Measurements from ENCODE around the gene CHD2. TPM values are rescaled to one million over a fixed set of nuclear protein-coding genes. Genes with fewer than 3 reads are reported as not detected.

Gene CHD2
- total and polyA plus RNA-seq, 2 experiments from 2014 or later, result 36.5 to 39.0 TPM

DNA sequence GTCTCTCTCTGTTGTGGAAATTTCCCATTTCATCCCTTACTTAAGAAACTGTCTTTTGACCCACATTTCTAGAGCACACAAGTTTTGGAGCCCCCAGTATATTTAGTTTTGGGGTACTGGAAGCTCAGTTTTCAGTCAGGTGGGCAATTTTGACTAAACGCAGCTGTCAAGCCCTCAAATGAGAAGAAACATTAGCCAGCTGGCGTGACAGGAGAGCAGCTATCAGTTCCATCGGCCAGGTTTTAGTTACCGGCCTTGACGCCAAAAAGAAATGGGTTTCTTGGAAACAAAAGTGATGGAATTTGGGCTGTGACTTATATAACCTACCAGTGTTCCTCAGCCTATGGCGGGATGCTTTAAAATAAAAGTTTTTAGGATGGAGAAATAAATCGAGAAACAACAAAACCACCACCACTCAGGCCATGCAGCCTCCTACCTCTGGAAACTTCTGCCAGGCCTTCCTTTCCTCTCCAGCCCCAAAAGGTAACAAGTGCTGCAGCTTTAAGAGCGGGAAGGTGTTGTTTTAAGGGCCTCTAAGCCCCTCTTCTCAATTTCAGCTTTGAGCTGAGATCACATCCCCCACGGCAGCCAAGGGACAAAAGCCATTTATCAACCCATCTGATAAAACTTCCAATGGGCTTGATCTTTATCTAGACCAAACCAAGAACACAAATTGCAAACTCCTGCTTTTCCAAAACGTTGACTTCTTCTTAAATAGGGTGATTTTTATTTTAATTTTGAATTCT lies 170.6 kb downstream of the CHD2 start:
- WGBS, 2 experiments (ENCODE audit: low coverage in 1 of 2, low lambda C conversion rate in 2 of 2, missing lambda C conversion rate in 2 of 2), result 65 to 69% methylated on average over 10 of the region's 10 CpGs
- in situ Hi-C loops (cut with MboI), result no loop called here

GRCh38 chr15:93071469-93071936 lies 171.4 kb downstream of the CHD2 start:
- TF ChIP-seq EZH2 (IDR thresholded peaks at IDR 0.05; ENCODE audit: insufficient read depth, poor library complexity, severe bottlenecking), result no peak
- no peak for TF ChIP-seq EZH2phosphoT487 (IDR thresholded peaks at IDR 0.05; ENCODE audit: insufficient read depth, low read depth)
- Histone ChIP-seq H3K4me3 (peak overlapping the region; percentile 69), H3K4me2 (ENCODE audit: unreplicated experiment) (peak overlapping the region; percentile 84), H3K27me3 (replicated peaks; ENCODE audit: insufficient read depth) (peaks cover 21% of the 10 kb centered on the region), H3K27ac (no peak overlapping the region), H2AFZ (peak overlapping the region; percentile 82), H3K79me2 (ENCODE audit: insufficient read depth) (no peaks in the 10 kb centered on the region), H3K9ac (peak overlapping the region; percentile 37), H3K9me3 (ENCODE audit: low read depth) (no peaks in the 10 kb centered on the region), H3K36me3 (ENCODE audit: low read depth) (no peaks in the 10 kb centered on the region), H4K20me1 (ENCODE audit: insufficient read depth) (no peaks in the 10 kb centered on the region), H3F3A (ENCODE audit: insufficient read depth) (no peaks in the 10 kb centered on the region), H3K4me1 (ENCODE audit: insufficient read depth) (0 out of 2 replicates have a peak, but pooled peaks cover 5% of the 10 kb centered on the region), H3K9me2 (ENCODE audit: insufficient read depth) (no peaks in the 10 kb centered on the region)
- DNase-seq, result peak; percentile 29
- in situ Hi-C loops (cut with MboI), result no loop called here
- WGBS, 2 experiments (ENCODE audit: low coverage in 1 of 2, low lambda C conversion rate in 2 of 2, missing lambda C conversion rate in 2 of 2), result 6 to 7% methylated on average over 22 of the region's 22 CpGs

More for the DNA sequence above, 170.6 kb downstream of the CHD2 start:
- Histone ChIP-seq H3K79me2 (ENCODE audit: insufficient read depth) (no peaks in the 10 kb centered on the region), H3K4me1 (ENCODE audit: insufficient read depth) (0 out of 2 replicates have a peak, but pooled peaks cover 5% of the 10 kb centered on the region), H2AFZ (no peak overlapping the region), H3K27me3 (replicated peaks; ENCODE audit: insufficient read depth) (peaks cover 21% of the 10 kb centered on the region; the same call in 1 of the 2 replicates), H4K20me1 (ENCODE audit: insufficient read depth) (no peaks in the 10 kb centered on the region), H3K9ac (no peak overlapping the region), H3K36me3 (ENCODE audit: low read depth) (no peaks in the 10 kb centered on the region), H3K4me2 (ENCODE audit: unreplicated experiment) (no peak overlapping the region), H3K9me3 (ENCODE audit: low read depth) (no peaks in the 10 kb centered on the region), H3F3A (ENCODE audit: insufficient read depth) (no peaks in the 10 kb centered on the region), H3K9me2 (ENCODE audit: insufficient read depth) (no peaks in the 10 kb centered on the region), H3K27ac (no peak overlapping the region), H3K4me3 (no peak overlapping the region)
- TF ChIP-seq EZH2phosphoT487 (IDR thresholded peaks at IDR 0.05; ENCODE audit: insufficient read depth, low read depth) (no peak), EZH2 (IDR thresholded peaks at IDR 0.05; ENCODE audit: insufficient read depth, poor library complexity, severe bottlenecking) (no peak)
- no peak for DNase-seq

DNA sequence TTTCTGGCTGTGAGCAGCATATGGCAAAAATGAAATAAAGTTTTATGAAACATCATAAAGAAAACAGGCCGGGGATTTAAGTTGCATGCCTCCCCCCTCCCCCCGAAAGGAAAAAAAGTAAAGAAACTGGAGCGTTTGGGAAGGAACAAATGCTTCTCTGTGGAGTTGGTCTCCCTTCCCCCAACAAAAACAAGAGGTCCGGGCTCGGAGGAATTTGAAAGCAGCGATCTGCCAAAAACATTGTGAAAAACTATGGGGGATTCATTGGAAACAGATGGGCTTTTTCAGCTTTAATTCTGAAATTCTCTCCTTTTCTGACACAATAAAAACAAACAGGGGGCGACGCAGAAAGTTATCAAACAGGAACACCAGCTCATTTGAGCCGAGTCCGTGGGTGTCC lies 171.9 kb downstream of the CHD2 start:
- no peaks in the 10 kb centered on the region for H3K79me2 ChIP-seq (ENCODE audit: insufficient read depth)
- H3F3A ChIP-seq (ENCODE audit: insufficient read depth), result no peaks in the 10 kb centered on the region
- H3K36me3 ChIP-seq (ENCODE audit: low read depth), result no peaks in the 10 kb centered on the region
- no peaks in the 10 kb centered on the region for H3K9me3 ChIP-seq (ENCODE audit: low read depth)
- no peaks in the 10 kb centered on the region for H3K9me2 ChIP-seq (ENCODE audit: insufficient read depth)
- peak overlapping the region; percentile 69 for H3K4me3 ChIP-seq
- H3K27ac ChIP-seq, result no peak overlapping the region
- peak overlapping the region; percentile 84 for H3K4me2 ChIP-seq (ENCODE audit: unreplicated experiment)
- DNase-seq, result peak; percentile 58
- peak overlapping the region; percentile 82 for H2AFZ ChIP-seq
- H4K20me1 ChIP-seq (ENCODE audit: insufficient read depth), result no peaks in the 10 kb centered on the region
- 0 to 3% methylated on average over 10 of the region's 10 CpGs for WGBS, 2 experiments (ENCODE audit: low coverage in 1 of 2, low lambda C conversion rate in 2 of 2, missing lambda C conversion rate in 2 of 2)
- TF ChIP-seq EZH2 (IDR thresholded peaks at IDR 0.05; ENCODE audit: insufficient read depth, poor library complexity, severe bottlenecking) (no peak), EZH2phosphoT487 (IDR thresholded peaks at IDR 0.05; ENCODE audit: insufficient read depth, low read depth) (no peak)
- in situ Hi-C loops (cut with MboI), result no loop called here
- H3K4me1 ChIP-seq (ENCODE audit: insufficient read depth), result 0 out of 2 replicates have a peak, but pooled peaks cover 5% of the 10 kb centered on the region
- peak overlapping the region; percentile 37 for H3K9ac ChIP-seq
- H3K27me3 ChIP-seq (replicated peaks; ENCODE audit: insufficient read depth), result peaks cover 25% of the 10 kb centered on the region

DNA sequence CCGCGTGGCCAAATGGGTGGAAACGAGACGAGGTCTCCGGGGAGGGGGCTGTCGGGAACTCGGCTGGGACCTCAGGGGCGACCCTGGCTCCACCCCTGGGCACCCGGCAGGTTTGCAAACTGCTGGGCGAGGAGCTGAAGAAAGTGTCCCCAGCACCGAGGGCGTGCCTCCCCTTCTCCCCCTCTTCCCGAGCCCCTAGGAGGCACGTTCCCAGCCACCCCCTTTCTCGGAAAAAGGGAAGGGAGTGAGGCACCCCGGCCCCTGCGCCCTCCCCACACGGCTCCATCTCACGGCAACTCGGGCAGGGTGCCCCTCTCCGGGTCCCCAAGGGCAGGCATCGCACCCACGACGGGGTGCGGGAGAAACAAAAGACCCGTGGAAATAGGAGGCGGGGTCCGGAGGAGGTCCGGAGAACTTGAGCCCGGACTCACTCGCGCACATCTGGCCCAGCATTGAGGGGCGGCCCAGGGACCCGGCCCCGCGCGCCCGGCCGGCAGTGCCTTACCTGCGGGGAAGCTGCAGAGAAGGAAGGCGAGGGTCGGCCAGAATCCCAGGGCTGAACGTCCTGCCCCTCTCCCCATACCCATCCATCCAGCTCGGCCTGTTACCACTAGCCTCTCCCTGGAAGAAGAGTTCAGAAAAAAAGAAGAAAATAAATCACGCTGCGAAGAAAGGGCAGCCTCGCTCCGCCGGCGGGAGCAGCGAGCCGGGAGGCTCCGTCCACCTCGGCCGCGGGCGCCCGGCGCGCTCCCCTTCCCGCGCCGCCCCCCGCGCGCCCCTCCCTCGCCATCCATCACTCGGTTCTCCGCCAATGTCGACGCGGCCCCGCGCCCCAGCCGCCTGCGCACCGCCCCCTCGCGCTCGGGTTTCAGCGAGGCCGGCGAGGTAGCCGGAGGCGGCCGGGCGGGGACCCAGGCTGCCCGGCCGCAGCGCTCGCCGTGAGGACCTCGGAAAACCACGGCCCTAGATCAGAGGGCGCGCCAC lies 172.6 kb downstream of the CHD2 start:
- H3F3A ChIP-seq (ENCODE audit: insufficient read depth), result no peaks in the 10 kb centered on the region
- no peaks in the 10 kb centered on the region for H3K79me2 ChIP-seq (ENCODE audit: insufficient read depth)
- DNase-seq, result peak; percentile 51
- no peak overlapping the region for H3K27ac ChIP-seq
- H3K9me3 ChIP-seq (ENCODE audit: low read depth), result no peaks in the 10 kb centered on the region
- 0 out of 2 replicates have a peak, but pooled peaks cover 5% of the 10 kb centered on the region for H3K4me1 ChIP-seq (ENCODE audit: insufficient read depth)
- peak overlapping the region; percentile 82 for H2AFZ ChIP-seq
- peaks cover 25% of the 10 kb centered on the region for H3K27me3 ChIP-seq (replicated peaks; ENCODE audit: insufficient read depth)
- H3K4me2 ChIP-seq (ENCODE audit: unreplicated experiment), result peak overlapping the region; percentile 84
- H3K9me2 ChIP-seq (ENCODE audit: insufficient read depth), result no peaks in the 10 kb centered on the region
- H3K36me3 ChIP-seq (ENCODE audit: low read depth), result no peaks in the 10 kb centered on the region
- peak overlapping the region; percentile 69 for H3K4me3 ChIP-seq
- 1 to 2% methylated on average over 49 to 96 of the region's 96 CpGs for WGBS, 2 experiments (ENCODE audit: low coverage in 1 of 2, low lambda C conversion rate in 2 of 2, missing lambda C conversion rate in 2 of 2)
- no peaks in the 10 kb centered on the region for H4K20me1 ChIP-seq (ENCODE audit: insufficient read depth)
- in situ Hi-C loops (cut with MboI), result no loop called here
- TF ChIP-seq EZH2 (IDR thresholded peaks at IDR 0.05; ENCODE audit: insufficient read depth, poor library complexity, severe bottlenecking) (peak; percentile 60), EZH2phosphoT487 (IDR thresholded peaks at IDR 0.05; ENCODE audit: insufficient read depth, low read depth) (no peak)
- H3K9ac ChIP-seq, result peak overlapping the region; percentile 37

Measured in GM23248 (cell line).